Hematopoietic multipotent progenitor cell treated with erythropoietin and hydrocortisone succinate and interleukin-3 and kit ligand, for 15 days (in vitro differentiated cells): ENCODE data around the gene NADK.

Experiments
- DNase-seq: peaks from one replicate; pipeline ENCODE4 v3.0.0-alpha.2; 2015; ENCODE audit warnings: low spot score

Gene NADK, protein sequence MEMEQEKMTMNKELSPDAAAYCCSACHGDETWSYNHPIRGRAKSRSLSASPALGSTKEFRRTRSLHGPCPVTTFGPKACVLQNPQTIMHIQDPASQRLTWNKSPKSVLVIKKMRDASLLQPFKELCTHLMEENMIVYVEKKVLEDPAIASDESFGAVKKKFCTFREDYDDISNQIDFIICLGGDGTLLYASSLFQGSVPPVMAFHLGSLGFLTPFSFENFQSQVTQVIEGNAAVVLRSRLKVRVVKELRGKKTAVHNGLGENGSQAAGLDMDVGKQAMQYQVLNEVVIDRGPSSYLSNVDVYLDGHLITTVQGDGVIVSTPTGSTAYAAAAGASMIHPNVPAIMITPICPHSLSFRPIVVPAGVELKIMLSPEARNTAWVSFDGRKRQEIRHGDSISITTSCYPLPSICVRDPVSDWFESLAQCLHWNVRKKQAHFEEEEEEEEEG

DNA sequence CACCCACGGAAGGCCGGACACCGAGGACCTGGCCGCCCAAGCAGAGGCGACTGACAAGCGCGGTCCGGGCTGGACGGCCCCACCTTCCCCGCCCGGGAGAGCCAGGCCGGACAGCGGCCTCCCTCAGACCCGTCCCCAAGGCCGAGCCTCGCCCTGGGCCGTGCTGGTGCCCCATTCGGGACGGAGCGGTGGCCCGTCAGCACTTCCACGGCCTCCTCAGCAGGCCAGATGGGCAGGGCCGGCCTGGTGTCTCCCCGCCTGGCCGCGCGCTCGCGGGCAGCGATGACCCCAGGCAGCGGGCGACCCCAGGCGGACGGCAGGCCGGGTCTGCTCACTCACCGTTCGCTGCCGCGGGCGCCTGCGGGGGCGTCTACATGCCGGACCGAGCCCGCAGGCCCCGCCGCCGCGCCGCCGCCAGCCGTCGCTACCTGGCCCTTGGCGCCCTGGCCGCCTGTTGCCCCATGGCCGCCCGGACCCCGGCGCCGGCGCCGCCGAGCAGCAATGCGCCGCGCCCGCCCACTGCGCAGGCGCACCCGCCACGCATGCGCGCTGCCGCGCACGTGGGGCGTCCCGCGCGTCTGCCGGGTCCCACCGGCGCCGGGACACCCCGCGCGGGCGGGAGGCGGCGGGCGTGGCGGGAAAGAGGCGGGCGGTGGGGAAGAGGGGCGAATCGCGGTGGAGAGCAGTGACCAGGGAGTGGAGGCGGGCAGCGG, at the start of gene NADK:
Gene NADK, minus strand, starts transcription at position 521 of the 713 bp plus-strand sequence. CDS start 13,064 bp downstream, outside the sequence.
- peak; percentile 73 for DNase-seq

DNA sequence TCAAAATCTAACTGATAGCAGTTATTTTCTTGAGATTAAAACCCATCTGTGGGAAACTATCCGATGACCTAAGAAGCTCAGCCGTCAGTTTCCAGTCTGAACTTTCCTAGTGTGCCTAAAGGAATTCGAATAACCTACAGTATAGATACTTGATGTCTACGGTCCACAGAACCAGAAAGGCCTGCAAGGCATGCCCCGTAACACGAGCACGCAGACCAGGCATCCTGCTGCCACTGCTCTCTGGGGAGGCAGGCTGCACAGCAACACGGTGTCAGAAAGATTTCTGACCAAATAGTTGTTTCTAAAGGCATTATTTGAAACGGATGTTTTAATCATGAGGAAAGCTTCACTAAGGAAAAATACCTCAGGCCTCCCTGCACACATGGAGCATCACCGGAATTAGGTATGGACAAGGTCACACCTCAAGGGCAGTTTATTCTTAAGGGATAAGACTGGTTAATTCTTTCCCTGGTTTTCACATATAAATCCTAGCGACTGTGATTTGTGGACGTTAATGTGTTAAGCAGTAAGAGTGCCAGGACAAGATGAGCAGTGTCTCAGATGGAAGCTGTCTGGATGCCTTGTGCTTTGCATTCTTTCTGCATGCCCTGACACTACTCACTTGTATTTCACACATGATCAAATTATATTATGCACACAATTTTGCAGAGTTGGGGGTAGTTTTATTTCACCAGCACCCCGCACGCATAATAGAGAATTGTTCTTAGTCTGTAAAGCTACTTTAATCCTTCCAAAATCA, 49.0 kb upstream of the NADK start:
- DNase-seq: no peak

DNA sequence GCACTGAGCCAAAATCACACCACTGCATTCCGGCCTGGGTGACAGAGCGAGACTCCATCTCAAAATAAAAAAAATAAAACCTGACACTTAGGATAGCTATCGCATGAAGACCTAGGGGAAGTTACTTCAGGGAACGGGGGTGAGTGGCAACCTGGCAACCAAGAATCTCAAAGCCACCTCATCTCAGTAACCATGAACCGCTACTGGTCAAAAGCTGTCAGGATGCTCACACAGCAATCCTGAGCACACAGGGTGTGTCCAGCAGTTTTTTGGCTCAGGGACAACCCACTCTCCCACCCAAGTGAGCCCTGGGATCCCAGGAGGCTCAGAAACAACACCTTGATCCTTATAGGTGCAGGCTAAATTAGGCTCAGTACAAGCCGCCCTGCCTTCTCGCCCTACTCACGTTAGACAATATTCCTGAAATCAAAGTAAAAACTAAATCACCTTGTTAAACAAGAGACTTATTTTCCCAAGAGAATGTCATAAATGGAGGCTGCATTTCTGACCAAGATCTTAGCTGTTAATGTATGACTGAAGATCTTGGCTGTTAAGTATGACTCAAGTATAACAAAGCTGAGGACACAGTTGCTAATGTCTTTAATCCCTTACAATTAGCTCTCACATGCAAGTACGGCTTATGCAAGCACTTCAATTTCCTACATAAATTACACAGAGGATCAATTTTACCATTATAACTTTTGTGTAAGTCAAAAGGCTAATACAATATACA, 48.3 kb upstream of the NADK start:
- DNase-seq: no peak

GRCh38 chr1:1825217-1825616, 46.9 kb upstream of the NADK start:
- no peak for DNase-seq

GRCh38 chr1:1819762-1820161, 41.5 kb upstream of the NADK start:
- DNase-seq: no peak

DNA sequence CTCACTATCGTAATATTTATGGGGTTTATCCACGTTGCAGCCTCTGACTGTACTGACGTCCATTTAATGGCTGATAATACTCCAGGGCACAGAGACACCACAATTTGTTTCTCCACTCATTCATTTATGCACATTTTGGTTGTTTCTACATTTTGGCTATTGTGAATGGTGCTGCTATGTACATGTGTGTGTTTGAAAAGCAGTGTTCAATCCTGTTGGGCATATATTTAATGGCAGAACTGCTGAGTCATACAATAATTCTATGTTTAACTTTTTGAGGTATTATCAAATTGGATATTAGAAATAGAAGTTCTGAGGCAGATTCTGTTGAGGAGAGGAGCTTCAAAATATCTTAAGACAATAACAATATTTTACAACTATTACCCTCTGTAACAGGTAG, 39.0 kb upstream of the NADK start:
- DNase-seq: no peak

- DNase-seq: no peak
These were observed 37.5 kb upstream of the NADK start for GRCh38 chr1:1815606-1816281.

- DNase-seq: no peak
These were observed 31.2 kb upstream of the NADK start for GRCh38 chr1:1809489-1809888.

DNA sequence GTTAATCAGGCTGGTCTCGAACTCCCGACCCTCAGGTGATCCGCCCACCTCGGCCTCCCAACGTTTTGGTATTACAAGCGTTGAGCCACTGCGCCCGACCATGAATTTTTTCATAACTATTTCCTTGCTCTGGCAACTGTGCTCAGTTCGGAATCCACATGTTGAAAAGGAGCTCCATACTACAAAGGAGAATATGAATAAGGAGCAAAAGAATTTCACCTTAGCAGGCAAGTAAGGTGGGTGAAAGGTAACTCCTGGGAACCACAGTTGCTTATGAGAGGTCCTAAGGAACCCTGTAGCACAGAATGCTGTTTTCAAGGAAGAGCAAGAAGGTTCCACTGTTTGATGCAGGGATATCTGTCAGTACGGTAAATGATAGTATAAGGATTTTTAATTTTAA, 29.9 kb upstream of the NADK start:
- no peak for DNase-seq

GRCh38 chr1:1806890-1807289, 28.6 kb upstream of the NADK start:
- DNase-seq: no peak

- no peak for DNase-seq
These were observed 26.0 kb upstream of the NADK start for GRCh38 chr1:1804301-1804700.

DNA sequence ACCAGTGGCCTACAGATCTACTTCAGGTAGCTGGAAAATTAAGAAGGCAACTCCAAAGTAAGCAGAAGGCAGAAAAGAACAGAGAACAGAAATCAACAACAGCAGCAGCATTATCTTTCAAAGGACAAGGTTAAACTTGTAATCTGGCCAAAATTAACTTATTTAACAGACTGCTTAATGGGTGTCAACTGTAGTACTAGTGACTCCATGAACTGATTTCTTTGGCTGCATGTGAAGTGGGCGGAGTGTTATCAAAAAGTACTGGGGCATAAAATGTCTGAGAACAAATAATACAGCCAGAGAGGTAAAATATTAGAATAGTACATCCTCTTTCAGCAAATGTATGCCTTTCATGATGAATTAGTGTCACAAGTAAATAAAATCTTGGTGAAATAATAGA, 24.6 kb upstream of the NADK start:
- no peak for DNase-seq

DNA sequence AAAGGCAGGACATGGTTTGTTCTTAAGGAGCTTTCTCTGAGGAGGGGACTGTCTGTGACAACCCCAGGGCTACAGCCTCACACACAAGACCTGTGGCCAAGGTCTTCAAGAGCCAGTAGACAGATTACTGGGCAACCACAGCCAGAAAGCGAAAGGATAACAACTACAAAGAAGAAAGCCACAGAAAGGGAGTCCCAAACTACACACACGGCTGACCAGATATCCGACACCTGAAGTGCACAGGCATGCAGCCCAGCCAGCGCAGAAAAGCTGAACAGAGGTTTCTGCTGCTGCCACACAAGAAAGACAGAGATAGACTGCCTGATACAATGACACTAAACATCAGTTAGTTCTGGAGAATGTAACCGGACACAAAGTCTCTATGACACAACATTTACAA, 21.4 kb upstream of the NADK start:
- no peak for DNase-seq

DNA sequence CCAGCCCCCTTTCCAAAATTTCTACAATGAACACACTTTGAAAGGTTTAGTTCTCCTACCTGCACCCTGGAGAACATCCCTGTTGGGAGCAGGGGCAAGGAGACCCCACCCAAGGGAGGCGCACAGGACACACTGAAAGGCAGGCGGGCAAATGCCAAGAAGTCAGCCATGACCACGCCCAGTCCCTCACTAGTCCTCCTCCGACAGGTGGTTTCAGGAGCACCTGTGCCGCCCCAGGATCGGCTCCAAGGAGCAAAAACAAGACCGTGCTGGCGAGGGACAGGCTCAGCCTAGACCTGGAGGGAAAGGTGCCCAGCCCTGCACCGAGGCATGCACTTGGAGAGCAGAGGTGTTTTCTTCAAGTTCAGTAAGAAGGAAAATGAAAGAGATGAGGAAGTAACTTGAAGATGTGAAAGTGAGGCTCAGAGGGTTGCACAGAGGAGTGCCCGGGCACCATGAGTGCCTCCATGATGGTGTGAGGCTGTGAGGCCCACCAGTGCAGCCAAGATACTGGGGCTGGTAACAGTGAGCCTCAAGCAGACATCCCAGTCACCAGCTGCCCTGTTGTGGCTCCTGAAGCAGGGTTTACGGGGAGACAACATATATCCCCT, 19.6 kb upstream of the NADK start:
- no peak for DNase-seq

DNA sequence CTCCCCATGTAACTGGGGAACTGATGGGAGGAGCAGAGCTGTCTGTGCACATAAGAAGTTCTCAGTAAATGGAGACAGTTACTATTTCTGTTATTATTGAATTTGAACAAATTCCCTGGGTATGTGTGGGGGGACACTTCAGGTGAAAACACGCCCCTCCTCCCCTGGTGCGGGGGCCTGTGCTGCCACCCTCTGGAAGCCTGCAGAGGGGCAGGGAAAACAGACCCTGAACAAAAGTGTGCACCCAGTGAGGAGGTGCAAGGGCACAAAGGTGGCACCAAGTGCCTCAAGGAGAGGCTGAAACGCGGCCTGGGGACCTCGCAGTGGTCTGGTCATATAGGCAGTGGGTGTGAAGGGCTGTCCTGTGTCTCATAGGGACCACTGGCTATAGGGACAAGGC, 18.2 kb upstream of the NADK start:
- DNase-seq: no peak

GRCh38 chr1:1794999-1795398, 16.7 kb upstream of the NADK start:
- no peak for DNase-seq

DNA sequence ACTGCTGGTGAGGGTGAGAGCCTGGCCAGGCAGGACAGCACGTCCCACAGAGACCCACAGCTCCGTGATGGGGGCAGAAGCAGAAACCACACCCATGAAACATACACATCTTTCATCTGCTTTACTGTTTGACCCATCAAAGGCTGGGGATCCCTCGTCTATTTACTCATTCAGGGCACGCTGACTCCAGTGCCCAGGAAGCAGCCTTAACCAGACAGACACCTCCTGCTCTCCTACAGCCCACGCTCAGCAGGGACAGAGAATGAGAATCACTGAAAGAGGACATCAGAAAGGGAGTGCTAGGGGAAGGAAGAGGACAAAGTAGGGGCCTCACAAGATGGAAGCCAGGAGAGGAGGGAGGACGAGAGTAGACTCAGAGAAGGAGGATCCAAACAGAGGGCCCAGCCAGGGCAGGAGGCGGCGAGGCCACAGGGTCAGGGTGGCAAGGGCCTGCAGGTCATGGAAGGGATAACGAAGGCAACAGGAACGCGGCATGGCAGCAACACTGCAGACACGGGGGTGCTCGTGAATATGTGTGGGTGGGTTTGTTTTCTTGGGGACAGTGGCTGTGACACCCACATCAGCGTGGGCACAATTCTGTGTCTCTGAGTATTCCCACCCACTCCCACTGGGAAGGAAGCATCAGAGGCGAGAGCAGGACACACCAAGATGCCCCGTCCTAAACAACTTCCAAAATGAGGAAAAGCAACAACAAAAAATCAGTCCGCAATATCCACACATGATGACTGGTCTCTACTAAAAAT, 15.4 kb upstream of the NADK start:
- DNase-seq: no peak

DNA sequence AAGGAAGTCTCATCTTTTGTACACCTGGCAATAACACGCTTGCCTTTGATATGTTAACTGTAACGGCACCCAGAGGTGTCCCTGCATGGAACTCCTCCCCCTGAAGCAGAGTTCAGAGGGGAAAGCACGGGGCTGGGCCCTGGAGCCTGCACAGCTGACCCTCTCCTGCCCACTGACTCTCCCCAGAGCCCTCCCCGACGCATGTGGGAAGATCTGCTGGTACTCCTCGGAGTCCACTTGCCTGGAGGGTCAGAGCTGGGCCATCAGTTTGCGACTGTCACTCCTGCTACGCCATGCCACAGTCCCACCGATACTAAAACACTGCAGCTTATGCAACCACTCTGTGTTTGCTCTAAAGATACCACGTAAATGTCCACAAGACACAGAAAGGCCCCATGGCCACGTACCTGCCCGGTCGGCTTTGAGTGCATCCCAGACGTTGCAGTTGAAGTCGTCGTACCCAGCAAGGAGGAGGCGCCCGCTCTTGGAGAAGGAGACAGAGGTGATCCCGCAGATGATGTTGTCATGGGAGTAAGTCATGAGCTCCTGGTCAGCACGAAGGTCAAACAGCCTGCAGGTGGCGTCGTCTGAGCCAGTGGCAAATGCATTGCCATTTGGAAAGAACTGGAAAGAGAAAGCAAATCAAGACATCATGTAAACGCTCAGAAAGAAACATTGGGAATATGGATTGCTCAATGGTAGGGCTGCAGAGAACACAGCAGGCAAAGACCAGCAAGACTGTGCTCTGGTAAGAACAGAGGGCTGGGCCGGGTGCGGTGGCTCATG, 10.6 kb upstream of the NADK start:
- DNase-seq: peak; percentile 45

- DNase-seq: no peak
These were observed 9.9 kb upstream of the NADK start for GRCh38 chr1:1788136-1788535.
